Skin of body (tissue), 2 donors: ENCODE measurements around the gene TBC1D8. TPM values are rescaled to one million over a fixed set of nuclear protein-coding genes. Genes with fewer than 3 reads are reported as not detected.
A peak's percentile ranks its signal among the peaks of the same experiment; 100 is the strongest.

ENCODE experiments used
- DNase-seq: peaks from one replicate; lab custom pipeline; 2025; lab: John Stamatoyannopoulos, UW
- total RNA-seq: library from RNA; depleted of rRNA; stranded (reverse); fragments of >200 nt; gene quantifications from one replicate; pipeline ENCODE4 v1.2.3, GENCODE V29; 2014

The TBC1D8 gene
- total RNA-seq, 1 donor from 2014 or later: 20.7 TPM

DNA sequence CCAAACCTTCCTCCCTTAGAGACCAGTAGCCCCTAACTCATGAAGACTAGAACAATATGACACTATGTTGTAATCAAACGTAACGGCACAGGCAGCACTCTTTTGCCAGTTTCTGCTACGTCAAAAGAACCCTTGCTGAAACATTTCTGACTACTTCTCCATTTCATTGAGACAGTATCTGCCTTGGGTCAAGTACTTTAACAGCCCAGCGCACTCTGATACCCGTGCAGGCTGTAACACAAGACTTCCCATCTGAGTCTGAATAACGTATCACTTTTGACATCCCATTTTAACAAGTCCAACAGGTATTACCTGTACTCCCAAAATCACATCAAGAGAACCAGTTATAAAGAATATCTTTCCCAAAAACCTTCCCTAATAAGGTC is 38.4 kb downstream of the TBC1D8 start:
- DNase-seq: no peak

GRCh38 chr2:101111917-101112771 is 39.0 kb downstream of the TBC1D8 start:
- peak; percentile 94 for DNase-seq

DNA sequence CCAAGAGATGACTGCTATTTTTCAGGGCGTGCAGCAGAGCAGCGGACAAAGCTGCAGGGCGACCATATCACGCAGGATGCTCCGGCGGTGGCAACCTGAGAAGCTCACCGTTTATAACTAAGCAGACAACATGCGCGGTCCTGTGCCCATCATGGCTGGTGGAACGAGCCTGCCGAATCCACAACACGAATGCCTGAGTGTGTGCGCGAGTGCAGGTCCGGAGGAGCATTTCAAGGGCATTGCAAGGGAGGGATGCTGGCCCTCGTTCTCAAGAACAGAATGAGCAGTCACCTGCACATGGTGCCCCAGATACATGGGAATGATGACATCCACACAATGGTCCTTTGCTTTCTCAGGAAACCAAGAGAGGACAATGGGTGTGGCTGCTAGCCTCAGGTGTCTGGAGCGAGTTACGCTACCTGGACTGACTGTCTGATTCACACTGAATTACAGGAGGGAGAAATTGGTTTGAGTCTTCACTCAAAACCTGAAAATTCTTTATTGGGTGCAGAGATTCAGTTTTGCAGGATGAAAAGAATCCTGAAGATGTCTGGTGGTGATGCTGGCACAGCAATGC is 39.8 kb downstream of the TBC1D8 start:
- no peak for DNase-seq

DNA sequence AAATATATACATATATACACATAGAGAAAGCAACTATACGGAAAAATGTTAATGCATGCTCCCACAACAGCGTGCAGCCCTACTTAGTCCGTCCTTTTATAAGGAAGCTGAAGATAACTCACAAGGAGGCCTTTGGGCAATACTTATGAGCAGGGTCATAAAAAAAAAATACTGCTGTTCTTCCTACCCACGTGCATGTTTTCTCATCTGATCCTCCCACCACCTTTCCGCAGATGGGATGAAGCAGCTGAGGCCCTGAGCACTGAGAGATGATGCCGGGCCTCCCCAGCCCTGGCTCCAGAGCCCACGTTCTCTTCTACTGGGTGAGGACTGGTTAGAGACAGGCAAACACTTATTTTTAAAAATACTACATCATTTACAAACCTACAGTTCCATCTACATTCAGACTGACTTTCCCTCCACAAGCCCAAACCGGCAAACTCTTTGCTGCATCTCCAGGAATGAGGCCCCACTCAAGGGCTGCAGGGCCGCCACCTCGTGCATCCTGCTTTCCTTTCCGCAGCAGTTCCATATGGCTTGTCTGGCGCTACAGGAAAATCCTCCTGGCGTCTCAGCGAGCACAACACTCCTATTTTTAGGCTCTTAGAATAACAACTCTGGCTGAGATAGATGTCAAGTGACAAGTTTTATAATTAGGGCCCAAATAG is 41.6 kb downstream of the TBC1D8 start:
- DNase-seq: peak; percentile 80

DNA sequence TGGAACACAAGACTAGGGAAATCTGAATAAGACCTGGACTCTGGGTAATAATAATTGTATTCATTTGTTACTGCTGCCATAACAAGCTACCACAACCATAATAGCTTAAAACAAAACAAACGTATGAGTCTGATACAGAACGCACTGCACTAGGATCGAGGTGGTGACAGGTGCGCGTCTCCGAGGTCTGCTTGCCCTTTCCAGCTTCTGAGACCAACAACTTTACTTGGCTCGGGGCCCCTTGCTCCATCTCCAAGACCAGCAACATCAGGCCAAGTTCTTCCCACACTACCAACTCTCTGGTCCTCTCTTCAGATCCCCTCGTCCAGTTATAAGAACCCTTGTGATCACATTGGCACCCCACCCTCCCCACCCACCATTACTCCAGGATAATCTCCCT is 42.8 kb downstream of the TBC1D8 start:
- DNase-seq: no peak

GRCh38 chr2:101107241-101107640 is 43.9 kb downstream of the TBC1D8 start:
- no peak for DNase-seq

DNA sequence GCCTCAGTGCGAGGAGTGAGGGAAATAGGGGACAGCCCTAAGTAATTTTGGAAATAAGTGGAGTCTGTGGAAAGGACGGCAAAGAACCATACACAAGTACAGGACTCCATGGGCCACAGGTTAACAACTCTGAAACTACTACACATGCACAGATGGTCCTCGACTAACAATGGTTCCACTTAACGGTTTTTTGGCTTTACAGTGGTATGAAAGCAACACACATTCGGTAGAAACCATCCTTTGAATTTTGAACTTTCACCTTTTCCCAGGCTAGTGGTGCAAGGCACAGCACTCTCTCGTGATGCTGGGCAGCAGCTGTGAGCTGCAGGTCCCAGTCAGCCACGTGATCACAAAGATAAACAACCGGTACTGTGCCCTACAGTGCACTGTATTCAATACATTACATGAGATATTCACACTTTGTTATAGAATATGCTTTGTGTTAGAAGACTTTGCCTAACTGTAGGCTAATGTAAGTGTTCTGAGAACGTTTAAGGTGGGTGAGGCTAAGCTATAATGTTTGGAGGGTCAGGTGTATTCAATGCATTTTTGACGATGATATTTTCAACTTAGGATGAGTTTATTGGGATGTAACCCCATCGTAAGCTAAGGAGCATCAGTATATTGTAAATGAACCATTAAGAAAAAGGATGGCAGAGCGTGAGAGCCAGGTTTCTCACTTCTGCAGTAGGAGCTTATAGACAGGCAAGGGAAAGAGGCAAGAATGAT is 44.6 kb downstream of the TBC1D8 start:
- DNase-seq: no peak

- no peak for DNase-seq
Observed at GRCh38 chr2:101105654-101106053, 45.5 kb downstream of the TBC1D8 start.

DNA sequence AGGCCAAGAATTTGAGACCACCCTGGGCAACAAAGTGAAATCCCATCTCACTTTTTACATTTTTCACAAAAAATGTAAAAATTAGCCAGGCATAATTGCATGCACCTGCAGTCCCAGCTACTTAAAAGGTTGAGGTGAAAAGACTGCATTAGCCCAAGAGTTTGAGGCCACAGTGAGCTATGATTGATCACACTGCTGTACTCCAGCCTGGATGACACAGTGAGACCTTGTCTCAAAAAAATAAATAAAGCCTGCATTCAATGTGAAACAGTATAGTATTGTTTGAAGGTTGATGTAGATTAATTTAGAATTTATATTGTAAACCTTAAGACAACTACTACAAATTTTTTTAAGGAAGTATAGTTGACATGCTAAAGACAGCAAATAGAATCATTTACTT is 53.5 kb downstream of the TBC1D8 start:
- DNase-seq: no peak

DNA sequence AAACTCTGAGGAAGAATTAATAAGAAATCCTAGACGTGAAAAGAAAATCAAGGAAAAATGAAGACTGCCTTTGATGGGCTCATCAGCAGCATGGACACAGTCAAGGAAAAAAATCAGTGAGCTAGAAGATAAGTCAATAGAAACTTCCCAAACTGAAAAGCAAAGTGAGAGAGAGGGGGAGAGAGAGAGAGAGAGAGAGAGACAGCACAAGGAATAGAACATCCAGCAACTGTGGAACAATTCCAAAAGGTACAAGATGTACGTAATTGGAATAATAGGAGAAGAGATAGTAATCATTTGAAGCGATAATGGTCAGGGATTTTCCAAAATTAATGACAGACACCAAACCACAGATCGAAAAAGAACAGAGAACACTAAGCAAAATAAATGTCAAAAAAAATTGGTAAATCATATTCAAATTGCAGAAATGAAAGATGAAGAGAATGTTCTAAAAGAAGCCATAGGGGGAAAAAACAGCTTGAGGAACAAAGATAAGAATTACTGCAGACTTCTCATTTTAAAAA is 54.5 kb downstream of the TBC1D8 start:
- DNase-seq: no peak

GRCh38 chr2:101094351-101094750 is 56.8 kb downstream of the TBC1D8 start:
- DNase-seq: no peak

DNA sequence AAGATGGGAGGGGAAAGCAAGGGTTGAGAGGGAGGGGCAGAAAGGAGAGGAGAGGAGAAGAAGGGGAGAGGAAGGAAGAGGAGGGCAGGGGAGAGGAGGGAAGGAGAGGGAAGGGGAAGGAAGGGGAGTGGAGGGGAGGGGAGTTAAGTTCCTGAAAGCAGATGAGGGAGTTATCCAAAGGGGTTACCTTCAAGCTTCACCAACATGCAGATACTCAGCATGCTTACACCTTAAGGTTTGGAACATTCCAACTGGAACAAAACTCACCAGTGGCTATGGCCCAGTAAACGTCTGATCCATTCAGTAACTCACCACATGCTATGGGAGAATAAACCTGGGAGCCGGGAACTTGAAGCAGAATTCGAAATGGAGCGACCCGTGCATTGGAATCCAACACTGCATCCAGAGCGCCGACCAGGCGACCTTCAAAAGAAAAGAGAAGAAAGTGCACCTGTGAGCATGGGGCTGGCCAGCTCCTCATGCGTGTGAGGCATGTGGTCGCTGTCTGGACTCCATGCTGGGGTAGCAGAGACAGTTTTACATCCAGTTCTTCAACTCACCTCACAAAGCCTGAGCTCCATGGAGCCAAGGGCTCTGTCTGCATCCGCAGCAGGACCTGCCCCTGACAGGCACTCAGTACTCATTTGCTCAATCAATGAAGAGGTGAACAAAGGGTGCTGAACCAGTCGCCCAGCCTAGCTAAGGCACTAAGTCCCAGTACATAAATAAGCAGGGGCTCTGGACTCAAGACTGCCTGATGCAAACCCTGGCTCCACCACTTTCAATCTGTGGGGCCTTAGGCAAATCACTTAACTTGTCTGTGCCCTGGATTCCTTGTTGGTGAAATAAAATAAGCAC is 61.0 kb downstream of the TBC1D8 start:
- DNase-seq: no peak

DNA sequence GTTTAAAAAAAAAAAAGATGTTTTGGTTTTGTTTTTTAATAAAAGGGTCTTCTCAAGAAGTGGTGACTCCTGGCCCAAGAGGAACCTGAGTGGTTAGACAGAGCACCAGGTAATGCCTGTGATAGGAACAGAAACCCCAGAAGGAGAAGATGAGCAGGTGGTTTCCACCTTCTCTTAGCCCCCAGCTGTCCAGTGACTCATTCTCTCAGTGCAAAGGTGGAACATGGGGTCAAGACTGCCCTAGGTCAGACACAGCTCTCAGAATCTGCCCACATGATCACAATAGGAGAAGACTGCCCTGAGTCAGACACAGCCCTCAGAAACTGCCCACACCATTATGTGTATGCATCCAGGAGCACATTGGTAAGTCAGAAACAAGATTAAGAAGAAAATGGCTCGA is 61.8 kb downstream of the TBC1D8 start:
- no peak for DNase-seq

DNA sequence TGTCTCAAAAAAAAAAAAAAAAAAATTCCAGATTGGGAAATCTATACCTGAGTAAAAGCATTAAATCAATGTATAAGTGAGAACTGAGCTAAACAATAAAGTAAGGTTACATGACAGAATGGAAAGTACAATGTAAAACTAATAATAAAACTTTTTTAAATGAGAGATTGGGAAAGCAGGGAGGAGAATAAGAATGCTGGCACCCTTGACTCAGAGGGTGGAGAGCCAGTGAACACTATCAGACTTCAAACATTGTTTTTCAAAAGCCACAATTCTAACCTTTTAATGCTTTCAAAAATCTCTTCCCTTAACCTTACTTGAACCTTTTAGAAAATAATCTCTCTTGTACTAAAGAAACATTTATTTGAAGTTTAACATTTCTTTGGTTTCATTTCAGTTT is 63.5 kb downstream of the TBC1D8 start:
- no peak for DNase-seq

DNA sequence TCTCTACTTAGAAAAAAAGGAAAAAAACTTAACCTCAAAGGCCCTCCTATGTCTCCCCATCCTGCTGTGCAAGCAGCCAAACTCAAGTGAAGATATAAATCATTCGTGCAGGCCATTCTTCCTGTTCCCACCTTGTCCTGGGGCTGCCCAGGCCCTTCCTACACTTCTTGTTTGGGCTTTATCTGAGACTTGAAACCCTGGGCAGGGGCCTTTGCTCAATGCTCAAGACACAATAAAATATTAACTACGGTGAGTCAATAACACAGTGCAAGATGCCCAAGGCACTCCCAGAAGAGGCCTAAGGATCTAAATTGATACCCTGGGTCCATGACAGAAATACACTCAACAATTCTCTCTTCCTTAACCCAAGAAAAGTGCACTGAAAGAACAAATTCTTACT is 67.6 kb downstream of the TBC1D8 start:
- DNase-seq: no peak

DNA sequence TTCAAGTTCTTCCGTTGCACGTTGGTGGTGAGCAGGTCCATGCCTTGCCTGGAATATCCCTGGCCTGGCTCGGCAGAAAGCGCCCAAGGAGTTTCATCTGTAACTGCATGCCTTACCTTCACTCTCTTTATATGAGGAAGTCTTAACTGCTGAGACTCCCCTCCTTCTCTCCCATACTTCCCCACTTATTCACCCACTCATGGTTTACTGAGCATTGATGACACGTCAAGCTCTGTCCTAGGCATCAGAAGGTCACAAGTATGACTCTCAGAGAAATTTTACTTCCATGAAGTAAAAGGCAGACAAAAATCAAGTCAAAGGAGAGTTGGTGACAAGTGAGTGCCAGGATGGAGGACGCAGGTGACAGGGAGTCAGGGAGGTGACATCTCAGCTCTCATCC is 68.2 kb downstream of the TBC1D8 start:
- no peak for DNase-seq

GRCh38 chr2:101081375-101081907 is 69.7 kb downstream of the TBC1D8 start:
- DNase-seq: no peak

DNA sequence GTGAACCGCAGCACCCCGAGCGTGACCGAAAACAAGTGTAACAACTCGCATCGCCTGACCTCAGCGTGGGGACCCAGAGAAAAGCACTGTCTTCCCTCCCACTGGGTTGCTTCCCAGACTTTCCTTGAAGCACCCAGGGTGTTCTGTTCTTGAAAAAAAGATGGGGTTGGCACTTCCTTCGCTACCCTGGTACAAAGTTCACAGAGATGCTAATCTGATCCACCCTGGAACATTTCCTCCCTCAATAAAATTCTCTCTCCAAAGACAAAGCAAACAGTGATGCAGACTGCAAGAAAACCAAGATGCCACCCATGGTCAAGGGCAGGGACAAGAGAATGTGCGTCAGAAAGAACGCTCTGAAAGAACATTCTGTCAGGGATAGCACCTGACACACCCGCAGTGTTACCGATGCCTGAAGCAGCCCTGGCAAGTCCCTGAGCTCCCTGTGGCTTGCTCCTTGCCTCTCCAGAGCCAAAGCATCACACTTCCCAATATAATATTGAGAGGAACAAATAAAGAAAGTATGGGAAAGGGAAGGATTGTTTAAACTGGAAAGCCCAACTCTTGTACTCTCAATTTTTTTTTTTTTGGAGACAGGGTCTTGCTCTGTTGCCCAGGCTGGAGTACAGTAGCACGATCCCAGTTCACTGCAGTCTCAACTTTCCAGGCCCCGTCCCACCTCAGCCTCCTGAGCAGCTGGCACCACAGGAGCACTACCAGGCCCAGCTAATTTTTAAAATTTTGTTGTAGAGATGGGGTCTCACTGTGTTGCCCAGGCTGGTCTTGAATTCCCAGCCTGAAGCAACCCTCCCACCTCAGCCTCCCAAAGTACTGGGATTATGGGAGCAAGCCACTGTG is 70.7 kb downstream of the TBC1D8 start:
- no peak for DNase-seq

DNA sequence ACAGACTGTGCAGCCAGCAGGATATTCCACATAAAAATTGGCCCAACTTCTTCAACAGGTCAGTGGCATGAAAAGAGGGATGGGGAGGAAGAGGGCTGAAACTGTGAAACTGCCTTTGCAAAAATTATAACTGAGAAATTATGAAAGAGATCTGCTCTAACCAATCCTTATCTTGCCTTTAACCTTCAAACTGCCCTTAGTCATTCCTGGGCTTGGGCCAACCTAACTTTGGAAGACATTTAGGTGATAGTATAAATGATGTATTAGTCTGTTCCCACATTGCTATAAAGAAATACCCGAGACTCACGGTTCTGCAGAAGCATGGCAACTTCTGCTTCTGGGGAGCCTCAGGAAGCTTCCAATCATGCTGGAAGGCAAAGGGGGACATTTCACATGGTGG is 74.6 kb downstream of the TBC1D8 start:
- DNase-seq: no peak
